ENCODE measurements around the gene ARFIP1.
"Not testable (repeated sequence)": the region's sequence is repeated elsewhere in the genome, so short reads cannot be mapped to it uniquely, and the experiment has no call there.

The ARFIP1 gene

DNA sequence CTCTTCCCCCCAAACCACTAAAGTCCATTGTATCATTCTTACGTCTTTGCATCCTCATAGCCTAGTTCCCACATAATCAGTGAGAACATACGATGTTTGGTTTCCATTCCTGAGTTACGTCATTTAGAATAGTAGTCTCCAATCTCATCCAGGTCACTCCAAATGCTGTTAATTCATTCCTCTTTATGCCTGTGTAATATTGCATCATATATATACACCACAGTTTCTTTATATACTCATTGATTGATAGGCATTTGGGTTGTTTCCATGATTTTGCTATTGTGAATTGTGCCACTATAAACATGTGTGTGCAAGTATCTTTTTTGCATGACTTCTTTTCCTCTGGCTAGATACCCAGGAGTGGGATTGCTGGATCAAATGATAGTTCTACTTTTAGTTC, 57.2 kb downstream of the ARFIP1 start:
- DNase-seq, result no peak

GRCh38 chr4:152839729-152840128, 60.0 kb downstream of the ARFIP1 start:
- DNase-seq, result not testable (repeated sequence)

- peak in 1 of 58 donors; percentile 1 for DNase-seq
Observed at GRCh38 chr4:152843481-152844090, 63.8 kb downstream of the ARFIP1 start.

DNA sequence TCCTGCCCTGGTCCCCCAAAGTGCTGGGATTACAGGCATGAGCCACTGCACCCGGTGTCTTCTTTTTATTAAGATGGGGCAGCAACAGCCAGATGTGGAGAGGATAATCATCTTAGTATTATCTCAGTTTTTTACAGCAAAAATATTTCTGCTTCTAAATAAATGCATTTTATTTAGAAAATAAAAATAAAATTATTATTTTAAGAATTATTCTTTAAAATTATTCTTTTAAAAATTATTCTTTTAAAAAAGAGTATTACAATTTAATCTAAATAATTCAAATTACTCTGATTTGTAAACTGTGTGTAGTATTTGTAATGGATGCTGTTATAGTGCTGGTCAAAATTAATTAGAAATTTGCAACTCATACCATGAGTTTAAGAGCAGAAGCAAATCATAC, 67.6 kb downstream of the ARFIP1 start:
- DNase-seq, result no peak

DNA sequence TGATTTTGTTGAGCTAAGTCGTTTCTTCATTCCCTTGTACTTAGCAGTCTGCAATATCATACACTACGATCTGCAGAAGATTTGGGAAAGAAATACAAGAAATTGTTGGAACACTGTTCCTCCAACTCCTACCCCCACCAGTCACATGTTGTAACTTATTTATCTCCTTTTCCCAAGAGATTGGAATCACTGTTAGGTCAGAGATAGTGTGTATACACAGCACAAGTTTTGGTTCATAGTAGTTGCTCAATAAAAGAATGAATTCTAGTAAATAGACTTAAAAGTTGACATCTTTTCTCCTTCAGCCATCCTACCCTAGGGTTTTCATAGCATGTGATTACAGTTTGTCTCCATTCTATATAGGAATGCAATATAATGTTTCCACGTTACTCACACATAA, 68.8 kb downstream of the ARFIP1 start:
- no peak for DNase-seq

GRCh38 chr4:152849350-152849749, 69.6 kb downstream of the ARFIP1 start:
- DNase-seq, result no peak

- DNase-seq, result no peak
Observed at GRCh38 chr4:152850377-152850776, 70.6 kb downstream of the ARFIP1 start.

GRCh38 chr4:152851226-152851625, 71.5 kb downstream of the ARFIP1 start:
- DNase-seq, result no peak

- no peak for DNase-seq
Observed at GRCh38 chr4:152853293-152853692, 73.5 kb downstream of the ARFIP1 start.

- not testable (repeated sequence) for DNase-seq
Observed at GRCh38 chr4:152854016-152854415, 74.3 kb downstream of the ARFIP1 start.

GRCh38 chr4:152856960-152857359, 77.2 kb downstream of the ARFIP1 start:
- DNase-seq, result no peak

DNA sequence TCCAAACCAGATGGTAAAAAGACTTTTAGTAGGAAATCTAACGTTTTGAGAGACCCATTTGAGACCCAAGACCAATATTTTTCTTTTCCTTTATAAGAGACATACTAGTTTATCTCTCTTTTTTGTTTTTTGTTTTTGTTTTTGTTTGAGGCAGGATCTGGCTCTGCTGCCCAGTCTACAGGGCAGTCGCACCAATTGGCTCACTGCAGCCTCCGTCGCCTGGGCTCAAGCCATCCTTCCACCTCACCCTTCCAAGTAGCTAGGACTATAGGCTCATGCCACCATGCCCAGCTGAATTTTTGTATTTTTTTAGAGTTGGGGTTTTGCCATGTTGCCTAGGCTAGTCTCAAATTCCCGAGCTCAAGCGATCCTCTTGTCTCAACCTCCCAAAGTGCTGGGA, 79.2 kb downstream of the ARFIP1 start:
- DNase-seq, result no peak

DNA sequence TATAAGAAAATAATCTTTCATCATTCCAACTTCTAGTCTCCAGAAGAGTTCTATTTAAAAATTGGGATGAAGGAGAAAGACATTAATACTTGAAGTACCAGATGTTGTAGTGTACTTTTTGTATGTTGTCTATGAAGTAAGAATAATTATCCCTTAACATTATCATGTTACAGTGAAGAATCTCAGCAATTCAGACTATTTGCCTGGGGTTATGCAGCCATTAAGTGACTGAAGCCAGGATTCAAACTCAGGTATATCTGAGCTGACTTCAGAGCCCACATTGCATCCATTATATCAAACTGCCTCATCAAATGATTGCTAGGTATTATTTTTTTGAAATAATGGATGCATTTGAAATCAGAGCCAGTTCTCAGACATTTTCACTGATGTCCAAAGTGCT, 80.3 kb downstream of the ARFIP1 start:
- DNase-seq, result no peak

GRCh38 chr4:152862608-152863007, 82.9 kb downstream of the ARFIP1 start:
- no peak for DNase-seq

- DNase-seq, result no peak
Observed at GRCh38 chr4:152864361-152864760, 84.6 kb downstream of the ARFIP1 start.

DNA sequence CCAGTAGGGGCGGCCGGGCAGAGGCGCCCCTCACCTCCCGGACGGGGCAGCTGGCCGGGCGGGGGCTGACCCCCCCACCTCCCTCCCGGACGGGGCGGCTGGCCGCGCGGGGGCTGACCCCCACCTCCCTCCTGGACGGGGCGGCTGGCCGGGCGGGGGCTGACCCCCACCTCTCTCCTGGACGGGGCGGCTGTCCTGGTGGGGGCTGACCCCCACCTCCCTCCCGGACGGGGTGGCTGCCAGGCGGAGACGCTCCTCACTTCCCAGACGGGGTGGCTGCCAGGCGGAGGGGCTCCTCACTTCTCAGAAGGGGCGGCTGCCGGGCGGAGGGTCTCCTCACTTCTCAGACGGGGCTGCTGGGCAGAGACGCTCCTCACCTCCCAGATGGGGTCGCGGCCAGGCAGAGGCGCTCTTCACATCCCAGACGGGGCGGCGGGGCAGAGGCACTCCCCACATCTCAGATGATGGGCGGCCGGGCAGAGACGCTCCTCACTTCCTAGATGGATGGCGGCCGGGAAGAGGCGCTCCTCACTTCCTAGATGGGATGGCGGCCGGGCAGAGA, 86.8 kb downstream of the ARFIP1 start:
- not testable (repeated sequence) for DNase-seq

- DNase-seq, result no peak
Observed at GRCh38 chr4:152870606-152871005, 90.9 kb downstream of the ARFIP1 start.

- DNase-seq, result no peak
Observed at GRCh38 chr4:152875261-152875660, 95.5 kb downstream of the ARFIP1 start.

GRCh38 chr4:152877868-152878267, 98.1 kb downstream of the ARFIP1 start:
- no peak for DNase-seq

DNA sequence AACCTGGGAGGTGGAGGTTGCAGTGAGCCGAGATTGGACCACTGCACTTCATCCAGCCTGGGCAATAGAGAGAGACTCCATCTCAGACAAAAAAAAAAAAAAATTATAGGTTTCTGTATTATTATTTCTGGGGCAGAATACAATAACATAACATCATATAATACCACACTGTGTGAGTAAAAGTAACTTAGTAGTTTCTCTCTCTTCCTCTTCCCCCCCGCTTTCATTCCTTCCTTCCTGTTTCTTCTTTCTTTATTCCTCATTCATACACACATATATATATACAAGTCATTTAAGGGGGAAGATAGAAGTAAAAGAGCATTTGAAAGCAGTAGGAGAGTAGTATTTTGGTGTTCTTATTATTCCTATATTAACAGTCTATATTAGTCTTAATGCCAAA, 100.5 kb downstream of the ARFIP1 start:
- no peak for DNase-seq

DNA sequence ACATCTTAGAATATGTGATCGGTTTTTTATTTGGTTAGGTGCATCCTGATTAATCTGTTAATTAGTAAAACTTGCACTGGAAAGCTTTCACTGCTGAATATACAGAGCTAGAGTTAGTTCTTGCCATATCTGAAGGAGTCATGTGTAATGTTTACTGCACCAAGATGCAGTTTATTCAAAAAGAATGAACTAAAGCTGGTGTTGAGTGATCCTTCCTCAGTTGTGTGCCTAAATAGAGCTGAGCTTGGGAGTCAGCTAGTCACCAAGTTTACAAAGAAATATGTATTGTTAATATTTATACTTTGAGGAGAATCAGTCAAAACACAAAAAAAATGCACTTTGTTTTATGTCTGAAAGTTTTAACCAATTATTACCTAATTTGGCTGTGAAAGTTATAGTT, 102.2 kb downstream of the ARFIP1 start:
- DNase-seq, result no peak

- no peak for DNase-seq
Observed at GRCh38 chr4:152885185-152885584, 105.4 kb downstream of the ARFIP1 start.

DNA sequence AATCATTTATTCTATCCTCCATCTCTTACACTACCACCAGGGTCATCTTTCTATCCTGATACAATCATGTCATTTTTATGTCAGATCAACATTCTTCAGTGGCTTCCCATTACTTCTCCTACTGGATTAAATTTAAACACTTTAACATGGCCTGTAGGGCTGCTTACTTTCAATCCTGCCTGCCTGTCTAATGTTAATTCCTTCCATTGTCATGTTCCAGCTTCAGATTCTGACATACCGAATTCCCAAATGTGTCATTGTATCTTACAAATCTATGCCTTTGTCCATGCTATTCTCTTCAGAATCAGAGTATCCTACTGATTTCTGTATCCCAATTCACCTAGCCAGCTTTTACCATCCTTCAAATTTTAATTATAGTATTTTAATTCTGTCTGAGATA, 106.4 kb downstream of the ARFIP1 start:
- DNase-seq, result no peak

DNA sequence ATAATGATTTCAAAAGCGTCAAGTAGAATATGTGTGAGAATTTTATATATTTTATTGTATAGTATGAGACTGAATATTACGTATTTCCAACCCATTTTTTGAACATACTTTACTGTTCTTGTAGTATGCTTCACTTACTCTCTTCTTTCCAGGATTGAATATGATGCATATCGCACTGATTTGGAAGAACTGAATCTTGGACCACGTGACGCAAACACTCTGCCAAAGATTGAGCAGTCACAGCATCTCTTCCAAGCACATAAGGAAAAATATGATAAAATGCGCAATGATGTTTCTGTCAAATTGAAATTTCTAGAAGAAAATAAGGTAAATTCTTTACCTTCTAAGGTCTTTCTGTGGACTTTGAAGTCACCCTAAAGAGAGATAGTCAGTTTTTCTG, 108.2 kb downstream of the ARFIP1 start:
- no peak for DNase-seq

All from anterior cingulate cortex (tissue), 58 donors.